HepG2 (cell line): ENCODE measurements around the gene TTC28. TPM values are rescaled to one million over a fixed set of nuclear protein-coding genes. Genes with fewer than 3 reads are reported as not detected.

Experiments used
- ATAC-seq: fragments of 200-7000 bp; cut with Tn5 transposase; 3 replicates; pipeline ENCODE4 v1.9.1; 2020; ENCODE audit warnings: mild to moderate bottlenecking, moderate library complexity
- BruUV-seq: library from RNA; stranded (reverse); fragments of 400-500 nt; replicated peaks from 2 replicates; lab custom pipeline; 2021; lab: Mats Ljungman, UMichigan
- CTCF ChIA-PET: fragments of 300-600 bp; formaldehyde crosslinking; extraction: SDS; loops from one replicate; lab custom pipeline; 2021; ENCODE audit warnings: low total read pairs, inconsistent platforms, low intra/inter-chr PET ratio; lab: Yijun Ruan, JAX
- POLR2A ChIA-PET: fragments of 350-600 bp; sonication (Branson Sonifier 250); formaldehyde crosslinking; loops from one replicate; lab custom pipeline; 2020; ENCODE audit warnings: antibody characterized with exemption, inconsistent platforms; lab: Yijun Ruan, JAX
- DNase-seq: peaks from one replicate; pipeline ENCODE4 v3.0.0-alpha.2; 2015; ENCODE audit warnings: low spot score
- FAIRE-seq: peaks from 3 replicates; lab custom pipeline; 2011; peaks lifted over from hg19 to GRCh38; lab: Jason Lieb, UNC
- H2AFZ ChIP-seq: one replicate; pipeline ENCODE4 v1.6.1; 2011; ENCODE audit warnings: low read length, inconsistent platforms
- H3K27ac ChIP-seq: fragments of 300-600 bp; 3 replicates; pipeline ENCODE4 v1.8.0; 2011; ENCODE audit warnings: mixed run types, mild to moderate bottlenecking, mixed read lengths, low read length, inconsistent platforms; ENCODE audit not compliant: insufficient read depth; ENCODE audit errors: extremely low read length
- H3K27me3 ChIP-seq, 2 experiments: fragments of 200-600 bp in 1 of 2; 2 replicates in 1 of 2; 3 replicates in 1 of 2; pipeline versions ENCODE4 v1.6.0 to v1.8.0; 2011; ENCODE audit warnings: low read length in 2 of 2, mild to moderate bottlenecking in 2 of 2, moderate library complexity in 2 of 2, inconsistent platforms in 1 of 2; ENCODE audit not compliant: insufficient read depth in 2 of 2, control insufficient read depth in 1 of 2
- H3K36me3 ChIP-seq, 2 experiments: fragments of 200-600 bp in 1 of 2; replicated peaks in 1 of 2; 2 replicates in 1 of 2; 3 replicates in 1 of 2; pipeline versions ENCODE4 v1.5.1 to v1.8.0; 2011; ENCODE audit warnings: low read length in 2 of 2, inconsistent platforms in 1 of 2; ENCODE audit not compliant: insufficient read depth in 2 of 2, control insufficient read depth in 1 of 2
- H3K4me1 ChIP-seq: 2 replicates; pipeline ENCODE4 v1.5.1; 2012; ENCODE audit warnings: low read length, inconsistent platforms; ENCODE audit not compliant: insufficient read depth
- H3K4me2 ChIP-seq: 2 replicates; pipeline ENCODE4 v1.6.0; 2011; ENCODE audit warnings: low read depth, low read length, inconsistent platforms
- H3K4me3 ChIP-seq, 3 experiments: fragments of 200-600 bp in 1 of 3; sonication (generic), shearing (Covaris generic) in 1 of 3; replicated peaks in 1 of 3; 2 replicates each; pipeline ENCODE4 v1.5.1; 2011 to 2016; ENCODE audit warnings: low read length in 3 of 3, inconsistent platforms in 2 of 3, low read depth in 2 of 3, mild to moderate bottlenecking in 2 of 3, control low read depth in 1 of 3, mixed read lengths in 1 of 3; ENCODE audit not compliant: insufficient read depth in 1 of 3
- H3K79me2 ChIP-seq: one replicate; pipeline ENCODE4 v1.6.1; 2011; ENCODE audit warnings: low read length, inconsistent platforms; ENCODE audit not compliant: insufficient read depth
- H3K9ac ChIP-seq: 2 replicates; pipeline ENCODE4 v1.6.0; 2011; ENCODE audit warnings: mild to moderate bottlenecking, low read depth, low read length, inconsistent platforms; ENCODE audit not compliant: insufficient read depth
- H3K9me3 ChIP-seq: 2 replicates; pipeline ENCODE4 v1.5.1; 2012; ENCODE audit warnings: mild to moderate bottlenecking, low read length
- H4K20me1 ChIP-seq: 2 replicates; pipeline ENCODE4 v1.6.0; 2011; ENCODE audit warnings: inconsistent platforms, mild to moderate bottlenecking, low read length, moderate library complexity; ENCODE audit not compliant: insufficient read depth
- ATF7-NPFF ChIP-seq: sonication (generic); formaldehyde crosslinking; IDR thresholded peaks from 2 replicates; pipeline ENCODE4 v1.8.1; 2023; ENCODE audit warnings: mild to moderate bottlenecking, low read depth, missing genetic modification reagents, moderate library complexity
- ETV6 ChIP-seq: sonication (generic); formaldehyde crosslinking; conservative IDR thresholded peaks from 2 replicates; pipeline ENCODE4 v1.4.0; 2020; ENCODE audit warnings: missing genetic modification reagents
- MYC ChIP-seq: sonication (generic); formaldehyde crosslinking; IDR thresholded peaks from 2 replicates; pipeline ENCODE4 v1.9.0; 2021; ENCODE audit warnings: missing genetic modification reagents, borderline replicate concordance
- RBM22 ChIP-seq: fragments of 200-400 bp; formaldehyde crosslinking; optimal IDR thresholded peaks from 2 replicates; pipeline ENCODE3; 2017; ENCODE audit warnings: mild to moderate bottlenecking, low read length, moderate library complexity
- STAG1 ChIP-seq: sonication (generic); formaldehyde crosslinking; IDR thresholded peaks from 2 replicates; pipeline ENCODE4 v1.4.0; 2020; ENCODE audit warnings: missing genetic modification reagents
- ZBTB1 ChIP-seq: sonication (generic); formaldehyde crosslinking; IDR thresholded peaks from 2 replicates; pipeline ENCODE4 v1.4.0; 2020; ENCODE audit warnings: missing genetic modification reagents, borderline replicate concordance
- ZNF337 ChIP-seq: sonication (generic); formaldehyde crosslinking; IDR thresholded peaks from 2 replicates; pipeline ENCODE4 v1.5.1; 2020; ENCODE audit warnings: missing genetic modification reagents, low read depth, mild to moderate bottlenecking, borderline replicate concordance
- ZNF792 ChIP-seq: IDR thresholded peaks from 2 replicates; pipeline ENCODE4 v1.6.1; 2016
- WGBS: methylation state at CpG from one replicate; pipeline ENCODE4 v1.1.6; 2017; ENCODE audit warnings: low lambda C conversion rate; 5-methylcytosine and 5-hydroxymethylcytosine counted together
- in situ Hi-C: cut with HindIII; loops from 2 replicates; pipeline ENCODE4 v1.10.0; 2017; ENCODE audit warnings: low pct_unique_long_range_greater_than_20kb; ENCODE audit not compliant: extremely low pct_ligation_motif_present
- intact Hi-C: fragments of 100-400 bp; cut with micrococcal nuclease; formaldehyde crosslinking; loops from one replicate; pipeline ENCODE4 v1.10.0; 2022; ENCODE audit not compliant: unreplicated experiment
- polyA plus RNA-seq, 8 experiments: library from polyadenylated mRNA; depleted of rRNA in 3 of 8; stranded (reverse) in 7 of 8; unstranded in 1 of 8; fragments of >200 nt; fragmentation: Illumina TruSeq in 4 of 8; extraction: Trizol in 4 of 8; gene quantifications; 2 replicates each; pipeline versions ENCODE4 v1.2.1 to v1.2.3, GENCODE V29; 2011 to 2016; ENCODE audit warnings: low read depth in 4 of 8, missing spikeins in 1 of 8, mixed read lengths in 1 of 8; ENCODE audit not compliant: insufficient read depth in 1 of 8
- total RNA-seq, 5 experiments: library from RNA; depleted of rRNA; stranded (reverse); fragments of >200 nt; fragmentation: Illumina TruSeq; extraction: Trizol; gene quantifications; 2 replicates each; pipeline ENCODE4 v1.2.3, GENCODE V29; 2016; ENCODE audit warnings: low read depth in 1 of 5
- TF ChIP-seq, protein P1 (sequence below): sonication (generic); formaldehyde crosslinking; IDR thresholded peaks from 2 replicates; pipeline ENCODE4 v1.5.0; 2020; ENCODE audit warnings: mild to moderate bottlenecking, missing genetic modification reagents

Gene TTC28
- total and polyA plus RNA-seq, 2 of the 13 experiments (the other 11 are each of a cell fraction or from before 2014, with no cell fraction given), result 4.2 to 13.1 TPM

DNA sequence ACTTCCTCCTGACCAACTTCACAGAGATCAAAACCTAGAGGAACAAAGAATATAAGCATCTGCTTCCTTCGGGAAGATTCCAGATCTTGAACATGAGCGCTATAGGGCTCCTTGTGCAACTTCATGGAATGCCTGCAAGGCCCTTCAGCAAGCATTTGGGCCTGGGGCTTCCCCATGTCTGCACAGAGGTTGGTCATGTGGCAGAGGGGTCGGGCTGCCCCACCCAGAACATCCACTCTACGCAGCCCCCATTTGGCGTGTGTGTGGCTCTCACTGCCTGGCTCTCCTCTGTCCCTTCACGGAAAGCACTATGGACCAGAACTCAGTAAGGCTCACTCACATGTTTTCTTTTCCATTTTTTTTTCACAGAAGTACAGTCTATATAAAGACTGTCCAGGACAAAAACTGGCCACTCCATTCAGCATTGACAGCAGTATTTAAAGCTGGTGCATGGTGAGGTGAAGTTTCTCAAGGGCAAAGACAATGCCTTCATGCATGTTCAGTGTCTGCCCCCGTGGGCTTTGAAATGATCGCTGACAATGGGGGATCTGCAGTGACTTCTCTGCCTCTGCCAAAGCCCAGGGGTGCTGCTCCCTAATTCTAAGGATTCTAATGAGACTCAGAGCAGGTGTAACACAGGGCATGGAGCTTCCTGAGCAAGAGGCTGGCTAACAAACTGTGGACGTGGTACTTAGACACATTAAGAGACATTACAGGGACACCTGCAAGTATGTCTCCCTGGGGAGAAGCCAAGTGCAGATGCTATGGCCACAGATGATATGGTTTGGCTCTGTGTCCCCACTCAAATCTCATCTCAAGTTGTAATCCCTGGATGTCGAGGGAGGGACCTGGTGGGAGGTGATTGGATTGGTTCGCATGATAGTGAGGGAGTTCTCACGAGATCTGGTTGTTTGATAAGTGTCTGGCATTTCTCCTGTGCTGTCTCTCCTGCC, 694.0 kb downstream of the TTC28 start:
- Histone ChIP-seq H4K20me1 (no peaks in the 10 kb centered on the region), H3K9ac (no peak overlapping the region), H2AFZ (no peak overlapping the region), H3K27ac (no peak overlapping the region), H3K27me3 (no peaks in the 10 kb centered on the region), H3K36me3 (peaks cover 7 to 52% of the 10 kb centered on the region in 2 experiments; a peak in 4 of 5 replicates), H3K4me3 (no peak overlapping the region), H3K4me1 (no peaks in the 10 kb centered on the region; the same call in 1 of the 2 replicates), H3K4me2 (no peak overlapping the region), H3K9me3 (no peaks in the 10 kb centered on the region), H3K79me2 (no peaks in the 10 kb centered on the region)
- BruUV-seq, result no TSS peak
- ChIA-PET POLR2A (no interaction called here), CTCF (no interaction called here)
- intact Hi-C loops (no loop called here), in situ Hi-C loops (no loop called here)
- TF ChIP-seq ETV6 (CRISPR knock-in tag) (no peak), ZNF337 (CRISPR knock-in tag) (no peak), MYC (CRISPR knock-in tag) (no peak), STAG1 (CRISPR knock-in tag) (no peak), ATF7-NPFF (CRISPR knock-in tag) (no peak), ZNF792 (no peak), ZBTB1 (CRISPR knock-in tag) (no peak)
- WGBS, result 92% methylated on average over 12 of the region's 12 CpGs
- no peak for FAIRE-seq
- ATAC-seq, result no peak
- no peak for DNase-seq

DNA sequence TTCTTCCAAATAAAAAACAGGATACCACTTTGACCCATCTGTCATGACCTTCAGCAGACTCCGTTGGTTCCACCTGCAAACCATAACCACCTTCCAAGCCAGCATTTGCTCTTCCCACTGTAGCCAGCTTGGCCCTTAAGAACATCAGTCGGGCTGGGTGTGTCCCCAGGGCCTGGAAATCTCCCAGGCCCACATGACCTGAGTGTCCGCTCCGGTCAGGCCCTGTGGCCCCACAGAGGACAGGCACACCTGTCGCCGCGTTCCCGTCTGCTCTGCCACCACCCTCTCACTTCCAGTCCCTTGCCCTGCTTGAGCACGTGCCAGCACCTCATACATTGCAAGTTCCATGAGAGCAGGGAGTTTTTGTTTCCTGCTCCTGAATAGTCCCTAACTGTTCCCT, 694.9 kb downstream of the TTC28 start:
- no peak overlapping the region for H3K4me3 ChIP-seq
- no peak overlapping the region for H3K9ac ChIP-seq
- 94% methylated on average over 9 of the region's 9 CpGs for WGBS
- no peaks in the 10 kb centered on the region for H3K9me3 ChIP-seq
- no peak overlapping the region for H3K4me2 ChIP-seq
- intact Hi-C loops, result no loop called here
- no peak overlapping the region for H2AFZ ChIP-seq
- no peaks in the 10 kb centered on the region for H4K20me1 ChIP-seq
- in situ Hi-C loops, result no loop called here
- DNase-seq, result no peak
- no peaks in the 10 kb centered on the region for H3K79me2 ChIP-seq
- peaks cover 7 to 47% of the 10 kb centered on the region in 2 experiments; a peak in 4 of 5 replicates for H3K36me3 ChIP-seq
- FAIRE-seq, result no peak
- TF ChIP-seq, protein P1, sequence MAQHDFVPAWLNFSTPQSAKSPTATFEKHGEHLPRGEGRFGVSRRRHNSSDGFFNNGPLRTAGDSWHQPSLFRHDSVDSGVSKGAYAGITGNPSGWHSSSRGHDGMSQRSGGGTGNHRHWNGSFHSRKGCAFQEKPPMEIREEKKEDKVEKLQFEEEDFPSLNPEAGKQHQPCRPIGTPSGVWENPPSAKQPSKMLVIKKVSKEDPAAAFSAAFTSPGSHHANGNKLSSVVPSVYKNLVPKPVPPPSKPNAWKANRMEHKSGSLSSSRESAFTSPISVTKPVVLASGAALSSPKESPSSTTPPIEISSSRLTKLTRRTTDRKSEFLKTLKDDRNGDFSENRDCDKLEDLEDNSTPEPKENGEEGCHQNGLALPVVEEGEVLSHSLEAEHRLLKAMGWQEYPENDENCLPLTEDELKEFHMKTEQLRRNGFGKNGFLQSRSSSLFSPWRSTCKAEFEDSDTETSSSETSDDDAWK (CRISPR knock-in tag), result no peak
- TF ChIP-seq RBM22, result peak; percentile 35
- ATAC-seq, result no peak
- no peaks in the 10 kb centered on the region for H3K27me3 ChIP-seq
- ChIA-PET POLR2A (no interaction called here), CTCF (no interaction called here)
- H3K4me1 ChIP-seq, result no peaks in the 10 kb centered on the region
- BruUV-seq, result no TSS peak
- no peak overlapping the region for H3K27ac ChIP-seq
